Nephron progenitor cell (in vitro differentiated cells): ENCODE results near the gene TMEM178B.
"Not testable (repeated sequence)": the region's sequence is repeated elsewhere in the genome, so short reads cannot be mapped to it uniquely, and the experiment has no call there.

Experiments used
- DNase-seq: peaks from one replicate; pipeline ENCODE4 v3.0.0; 2021
- H3K27ac Mint-ChIP-seq: 2 replicates; pipeline ENCODE4 v1.8.0; 2021; ENCODE audit warnings: mild to moderate bottlenecking, moderate library complexity, mixed read lengths
- H3K27me3 Mint-ChIP-seq: 2 replicates; pipeline ENCODE4 v1.8.0; 2021; ENCODE audit warnings: mild to moderate bottlenecking, low read depth, mixed read lengths; ENCODE audit not compliant: poor library complexity
- H3K36me3 Mint-ChIP-seq: 2 replicates; pipeline ENCODE4 v1.8.0; 2021; ENCODE audit warnings: low read depth, mixed read lengths
- H3K4me1 Mint-ChIP-seq: 2 replicates; pipeline ENCODE4 v1.8.0; 2021; ENCODE audit warnings: mixed read lengths
- H3K4me3 Mint-ChIP-seq: 2 replicates; pipeline ENCODE4 v1.8.0; 2021; ENCODE audit warnings: mild to moderate bottlenecking, moderate library complexity, mixed read lengths
- H3K9me3 Mint-ChIP-seq: 2 replicates; pipeline ENCODE4 v1.8.0; 2021; ENCODE audit warnings: mild to moderate bottlenecking, moderate library complexity, mixed read lengths
- TF ChIP-seq, protein P1 (sequence below): fragments of 200-600 bp; sonication (generic); IDR thresholded peaks from 2 replicates; pipeline ENCODE4 v1.5.0; 2021; ENCODE audit warnings: antibody characterized with exemption

The TMEM178B gene

DNA sequence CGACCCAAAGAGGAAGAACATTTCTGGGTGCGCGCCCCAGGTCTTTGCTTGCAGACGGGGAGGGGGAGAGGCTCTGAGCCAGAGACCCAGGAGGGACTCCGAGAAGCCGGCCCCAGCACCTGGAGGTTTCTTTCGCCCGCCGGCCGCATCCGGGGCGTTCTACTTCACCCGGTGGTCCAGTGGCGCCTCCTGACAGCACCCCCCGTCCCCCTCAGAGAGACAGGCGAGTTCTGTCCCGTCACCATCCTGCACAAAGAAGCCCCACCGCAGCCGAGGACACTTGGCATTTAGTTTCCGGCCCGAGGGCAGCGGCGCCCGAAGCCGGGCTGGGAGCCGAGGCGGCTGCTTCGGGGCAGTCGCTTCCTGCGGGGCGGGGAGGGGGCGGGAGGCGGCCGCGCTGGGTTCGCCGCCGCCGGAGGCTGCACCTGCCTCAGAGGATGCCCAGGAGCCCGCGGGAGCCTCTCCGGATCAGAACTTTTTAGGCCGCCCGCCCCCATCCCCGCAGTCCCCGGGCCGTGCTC lies at the start of gene TMEM178B:
TSS of gene TMEM178B (plus strand) at position 424 of the 521 bp plus-strand sequence.
- no peak within 1 kb of the TSS for H3K27ac Mint-ChIP-seq

DNA sequence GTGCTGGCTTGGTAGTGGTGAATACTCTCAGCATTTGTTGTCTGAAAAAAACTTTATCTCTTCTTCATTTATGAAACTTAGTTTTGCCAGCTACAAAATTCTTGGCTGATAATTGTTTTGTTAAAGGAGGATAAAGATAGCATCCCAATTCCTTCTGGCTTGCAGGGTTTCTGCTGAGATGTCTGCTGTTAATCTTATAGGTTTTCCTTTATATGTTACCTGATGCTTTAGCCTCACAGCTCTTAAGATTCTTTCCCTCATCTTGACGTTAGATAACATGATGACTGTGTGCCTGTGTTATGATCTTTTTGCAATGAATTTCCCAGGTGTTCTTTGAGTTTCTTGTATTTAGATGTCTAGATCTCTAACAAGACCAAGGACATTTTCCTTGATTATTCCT lies 49.2 kb upstream of the TMEM178B start:
- H3K27me3 Mint-ChIP-seq, result peaks cover 21% of the 10 kb centered on the region
- peaks cover 55% of the 10 kb centered on the region for H3K9me3 Mint-ChIP-seq

More for the DNA sequence above, at the start of gene TMEM178B:
- Mint-ChIP-seq H3K4me1 (peaks cover 26% of the 10 kb centered on the region), H3K27me3 (peaks cover under 1% of the 10 kb centered on the region), H3K9me3 (no peaks in the 10 kb centered on the region), H3K4me3 (peak within 1 kb of the TSS; percentile 78), H3K36me3 (no peaks in the 10 kb centered on the region)
- TF ChIP-seq, protein P1, sequence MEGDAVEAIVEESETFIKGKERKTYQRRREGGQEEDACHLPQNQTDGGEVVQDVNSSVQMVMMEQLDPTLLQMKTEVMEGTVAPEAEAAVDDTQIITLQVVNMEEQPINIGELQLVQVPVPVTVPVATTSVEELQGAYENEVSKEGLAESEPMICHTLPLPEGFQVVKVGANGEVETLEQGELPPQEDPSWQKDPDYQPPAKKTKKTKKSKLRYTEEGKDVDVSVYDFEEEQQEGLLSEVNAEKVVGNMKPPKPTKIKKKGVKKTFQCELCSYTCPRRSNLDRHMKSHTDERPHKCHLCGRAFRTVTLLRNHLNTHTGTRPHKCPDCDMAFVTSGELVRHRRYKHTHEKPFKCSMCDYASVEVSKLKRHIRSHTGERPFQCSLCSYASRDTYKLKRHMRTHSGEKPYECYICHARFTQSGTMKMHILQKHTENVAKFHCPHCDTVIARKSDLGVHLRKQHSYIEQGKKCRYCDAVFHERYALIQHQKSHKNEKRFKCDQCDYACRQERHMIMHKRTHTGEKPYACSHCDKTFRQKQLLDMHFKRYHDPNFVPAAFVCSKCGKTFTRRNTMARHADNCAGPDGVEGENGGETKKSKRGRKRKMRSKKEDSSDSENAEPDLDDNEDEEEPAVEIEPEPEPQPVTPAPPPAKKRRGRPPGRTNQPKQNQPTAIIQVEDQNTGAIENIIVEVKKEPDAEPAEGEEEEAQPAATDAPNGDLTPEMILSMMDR, result no peak
- DNase-seq, result peak; percentile 30

DNA sequence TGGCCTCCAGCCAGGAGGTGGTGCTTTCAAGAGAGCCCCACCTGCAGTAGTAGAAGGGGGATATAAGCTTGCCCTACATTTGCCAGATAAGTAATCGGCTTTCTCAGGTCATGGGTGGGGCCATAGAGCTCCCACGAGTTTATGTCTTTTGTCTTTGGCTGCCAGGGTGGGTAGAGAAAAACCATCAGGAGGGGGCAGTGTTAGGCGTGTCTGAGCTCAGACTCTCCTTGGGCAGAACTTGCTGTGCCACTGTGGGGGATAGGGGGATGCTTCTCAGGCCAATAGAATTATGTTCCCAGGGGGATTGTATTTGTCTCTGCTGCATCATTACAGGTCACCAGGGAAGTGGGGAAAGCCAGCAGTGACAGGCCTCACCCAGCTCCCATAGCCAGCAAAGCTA lies 46.8 kb upstream of the TMEM178B start:
- no peak for DNase-seq
- H3K27ac Mint-ChIP-seq, result no peak overlapping the region
- H3K4me1 Mint-ChIP-seq, result peaks cover under 1% of the 10 kb centered on the region
- peaks cover 62% of the 10 kb centered on the region for H3K9me3 Mint-ChIP-seq
- TF ChIP-seq, protein P1, result no peak
- peaks cover 14% of the 10 kb centered on the region for H3K36me3 Mint-ChIP-seq
- no peak overlapping the region for H3K4me3 Mint-ChIP-seq
- H3K27me3 Mint-ChIP-seq, result peaks cover 7% of the 10 kb centered on the region

More for the DNA sequence above, 49.2 kb upstream of the TMEM178B start:
- no peak for DNase-seq
- no peaks in the 10 kb centered on the region for H3K4me1 Mint-ChIP-seq
- H3K36me3 Mint-ChIP-seq, result peaks cover 9% of the 10 kb centered on the region
- H3K4me3 Mint-ChIP-seq, result no peak overlapping the region
- TF ChIP-seq, protein P1, result no peak
- no peak overlapping the region for H3K27ac Mint-ChIP-seq

DNA sequence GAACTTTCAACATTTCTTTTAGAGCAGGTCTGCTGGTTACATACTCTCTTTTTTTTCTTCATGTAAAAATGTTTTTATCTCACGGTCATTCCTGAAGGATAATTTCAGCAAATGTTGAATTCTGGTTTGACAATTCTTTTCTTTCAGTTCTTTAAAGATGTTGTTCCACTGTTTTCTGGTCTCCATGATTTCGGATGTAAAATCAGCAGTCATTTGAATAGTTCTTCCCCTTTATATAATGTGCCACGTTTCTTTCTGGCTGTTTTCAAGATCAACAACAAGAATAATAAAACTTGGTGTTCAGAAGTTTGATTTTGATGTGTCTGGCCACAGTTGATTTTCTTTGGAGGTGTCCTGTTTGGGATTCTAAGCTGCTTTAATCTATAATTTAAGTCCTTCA lies 45.1 kb upstream of the TMEM178B start:
- H3K36me3 Mint-ChIP-seq, result peaks cover 19% of the 10 kb centered on the region
- H3K9me3 Mint-ChIP-seq, result peaks cover 60% of the 10 kb centered on the region
- no peak overlapping the region for H3K27ac Mint-ChIP-seq
- H3K27me3 Mint-ChIP-seq, result peaks cover 5% of the 10 kb centered on the region
- no peak for DNase-seq
- TF ChIP-seq, protein P1, result no peak
- no peak overlapping the region for H3K4me3 Mint-ChIP-seq
- peaks cover 6% of the 10 kb centered on the region for H3K4me1 Mint-ChIP-seq

DNA sequence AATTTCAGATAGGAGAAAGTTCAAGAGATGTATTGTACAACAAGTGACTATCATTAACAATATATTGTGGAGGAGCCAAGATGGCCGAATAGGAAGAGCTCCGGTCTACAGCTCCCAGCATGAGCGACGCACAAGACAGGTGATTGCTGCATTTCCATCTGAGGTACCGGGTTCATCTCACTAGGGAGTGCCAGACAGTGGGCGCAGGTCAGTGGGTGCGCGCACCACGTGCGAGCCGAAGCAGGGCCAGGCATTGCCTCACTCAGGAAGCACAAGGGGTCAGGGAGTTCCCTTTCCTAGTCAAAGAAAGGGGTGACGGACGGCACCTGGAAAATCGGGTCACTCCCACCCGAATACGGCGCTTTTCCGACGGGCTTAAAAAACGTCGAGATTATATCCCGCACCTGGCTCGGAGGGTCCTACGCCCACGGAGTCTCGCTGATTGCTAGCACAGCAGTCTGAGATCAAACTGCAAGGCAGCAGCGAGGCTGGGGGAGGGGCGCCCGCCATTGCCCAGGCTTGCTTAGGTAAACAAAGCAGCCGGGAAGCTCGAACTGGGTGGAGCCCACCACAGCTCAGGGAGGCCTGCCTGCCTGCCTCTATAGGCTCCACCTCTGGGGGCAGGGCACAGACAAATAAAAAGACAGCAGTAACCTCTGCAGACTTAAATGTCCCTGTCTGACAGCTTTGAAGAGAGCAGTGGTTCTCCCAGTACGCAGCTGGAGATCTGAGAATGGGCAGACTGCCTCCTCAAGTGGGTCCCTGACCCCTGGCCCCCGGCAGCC lies 41.1 kb upstream of the TMEM178B start:
- Mint-ChIP-seq H3K36me3 (peaks cover 13% of the 10 kb centered on the region), H3K27ac (peak overlapping the region; percentile 10), H3K9me3 (peaks cover 39% of the 10 kb centered on the region), H3K4me3 (peak overlapping the region; percentile 1)
- not testable (repeated sequence) for H3K4me1 Mint-ChIP-seq, H3K27me3 Mint-ChIP-seq, DNase-seq

DNA sequence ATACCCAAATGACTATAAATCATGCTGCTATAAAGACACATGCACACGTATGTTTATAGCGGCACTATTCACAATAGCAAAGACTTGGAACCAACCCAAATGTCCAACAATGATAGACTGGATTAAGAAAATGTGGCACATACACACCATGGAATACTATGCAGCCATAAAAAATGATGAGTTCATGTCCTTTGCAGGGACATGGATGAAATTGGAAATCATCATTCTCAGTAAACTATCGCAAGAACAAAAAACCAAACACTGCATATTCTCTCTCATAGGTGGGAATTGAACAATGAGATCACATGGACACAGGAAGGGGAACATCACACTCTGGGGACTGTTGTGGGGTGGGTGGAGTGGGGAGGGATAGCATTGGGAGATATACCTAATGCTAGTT lies 35.8 kb upstream of the TMEM178B start:
- peaks cover 14% of the 10 kb centered on the region for H3K9me3 Mint-ChIP-seq
- H3K4me1 Mint-ChIP-seq, H3K27ac Mint-ChIP-seq, H3K4me3 Mint-ChIP-seq, H3K27me3 Mint-ChIP-seq, DNase-seq, H3K36me3 Mint-ChIP-seq: not testable (repeated sequence)

DNA sequence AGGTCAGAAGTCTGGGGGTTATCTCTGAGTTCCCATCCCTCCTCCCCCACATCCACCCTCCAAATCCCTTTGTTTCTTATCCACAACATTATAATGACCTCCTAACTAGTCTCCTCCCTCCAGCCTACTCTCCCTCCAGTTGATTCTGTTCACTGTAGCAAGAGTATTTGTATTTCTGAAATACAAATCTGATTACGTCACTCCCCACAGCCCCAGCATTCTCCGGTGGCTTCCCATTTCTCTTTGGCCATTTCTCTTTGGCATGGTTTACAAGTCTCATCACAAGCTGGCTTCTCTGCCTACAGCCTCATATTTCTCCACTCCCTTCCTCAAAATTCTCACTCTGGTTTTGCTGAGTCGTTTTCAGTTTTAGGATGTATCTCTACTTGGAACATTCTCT lies 34.5 kb upstream of the TMEM178B start:
- Mint-ChIP-seq H3K27me3 (no peaks in the 10 kb centered on the region), H3K36me3 (no peaks in the 10 kb centered on the region), H3K27ac (no peak overlapping the region), H3K4me3 (no peak overlapping the region), H3K9me3 (peaks cover 11% of the 10 kb centered on the region), H3K4me1 (no peaks in the 10 kb centered on the region)
- TF ChIP-seq, protein P1, result no peak
- DNase-seq, result no peak
